Neuron (in vitro differentiated cells): ENCODE measurements around the gene GLDC.
"Not testable (repeated sequence)": the region's sequence is repeated elsewhere in the genome, so short reads cannot be mapped to it uniquely, and the experiment has no call there.

Source experiments
- H2AFZ ChIP-seq: one replicate; pipeline ENCODE4 v1.6.1; 2013; ENCODE audit warnings: low read depth, mild to moderate bottlenecking, inconsistent platforms, low read length, moderate library complexity
- H3K27me3 ChIP-seq: one replicate; pipeline ENCODE4 v1.6.1; 2013; ENCODE audit warnings: low read length; ENCODE audit not compliant: insufficient read depth
- H3K36me3 ChIP-seq: one replicate; pipeline ENCODE4 v1.6.1; 2013; ENCODE audit warnings: low read length; ENCODE audit not compliant: insufficient read depth
- H3K4me1 ChIP-seq: one replicate; pipeline ENCODE4 v1.6.1; 2013; ENCODE audit warnings: low read length; ENCODE audit not compliant: insufficient read depth
- H3K4me3 ChIP-seq: 2 replicates; pipeline ENCODE4 v1.5.1; 2013; ENCODE audit warnings: mild to moderate bottlenecking, low read length, moderate library complexity
- H3K9me3 ChIP-seq: one replicate; pipeline ENCODE4 v1.6.1; 2013; ENCODE audit warnings: low read length

Gene GLDC

DNA sequence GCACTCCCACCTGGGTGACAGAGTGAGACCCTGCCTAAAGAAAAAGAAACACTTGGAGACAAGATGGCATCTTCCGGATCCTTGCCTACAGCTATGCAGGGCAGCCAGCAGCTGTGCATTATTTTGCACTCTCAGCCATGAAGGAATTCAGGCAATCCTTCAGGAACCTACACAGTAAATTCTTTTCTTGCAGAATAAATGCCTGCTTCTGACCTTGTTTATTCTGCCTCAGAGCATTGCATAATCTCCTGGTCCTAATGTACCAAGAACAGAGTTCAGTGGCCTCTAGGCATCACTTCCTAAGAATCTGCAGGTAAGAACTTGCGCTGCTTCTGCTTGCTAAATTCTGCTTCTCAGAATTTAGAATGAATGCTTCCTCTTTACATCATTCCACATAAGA lies 16.8 kb downstream of the GLDC start:
- Histone ChIP-seq H3K36me3 (peaks cover 19% of the 10 kb centered on the region), H3K4me3 (no peak overlapping the region), H3K9me3 (peaks cover 7% of the 10 kb centered on the region), H3K4me1 (peaks cover 20% of the 10 kb centered on the region), H3K27me3 (no peaks in the 10 kb centered on the region), H2AFZ (no peak overlapping the region)

DNA sequence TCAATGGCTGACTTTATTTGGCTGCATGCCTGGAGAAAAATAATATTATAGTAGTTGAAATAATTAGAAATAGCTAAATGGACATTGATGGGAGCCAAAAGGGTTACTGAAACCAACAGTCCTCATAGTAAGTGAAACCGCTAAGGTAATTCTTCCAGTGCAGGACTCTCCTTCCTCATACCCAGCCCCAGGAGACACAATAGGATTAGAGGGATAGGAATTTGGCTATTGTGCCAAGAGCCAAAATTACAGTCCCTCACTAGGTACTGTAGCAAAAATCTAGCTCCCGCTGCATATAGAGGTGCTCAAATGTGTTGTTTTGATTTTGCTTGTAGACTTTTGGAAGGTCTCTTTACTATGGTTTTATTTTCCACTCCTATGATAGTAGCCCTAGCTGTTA lies 20.2 kb downstream of the GLDC start:
- Histone ChIP-seq H3K4me3 (no peak overlapping the region), H3K36me3 (peaks cover 21% of the 10 kb centered on the region), H3K4me1 (peaks cover 17% of the 10 kb centered on the region), H2AFZ (no peak overlapping the region), H3K27me3 (no peaks in the 10 kb centered on the region), H3K9me3 (peaks cover 9% of the 10 kb centered on the region)

DNA sequence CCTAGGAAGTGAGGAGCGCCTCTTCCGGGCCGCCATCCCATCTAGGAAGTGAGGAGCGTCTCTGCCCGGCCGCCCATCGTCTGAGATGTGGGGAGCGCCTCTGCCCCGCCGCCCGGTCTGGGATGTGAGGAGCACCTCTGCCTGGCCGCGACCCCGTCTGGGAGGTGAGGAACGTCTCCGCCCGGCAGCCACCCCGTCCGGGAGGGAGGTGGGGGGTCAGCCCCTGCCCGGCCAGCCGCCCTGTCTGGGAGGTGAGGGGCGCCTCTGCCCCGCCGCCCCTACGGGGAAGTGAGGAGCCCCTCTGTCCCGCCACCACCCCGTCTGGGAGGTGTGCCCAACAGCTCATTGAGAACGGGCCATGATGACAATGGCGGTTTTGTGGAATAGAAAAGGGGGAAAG lies 22.7 kb downstream of the GLDC start:
- not testable (repeated sequence) for H2AFZ ChIP-seq, H3K4me3 ChIP-seq, H3K27me3 ChIP-seq, H3K9me3 ChIP-seq
- Histone ChIP-seq H3K36me3 (peaks cover 38% of the 10 kb centered on the region), H3K4me1 (peaks cover 12% of the 10 kb centered on the region)

DNA sequence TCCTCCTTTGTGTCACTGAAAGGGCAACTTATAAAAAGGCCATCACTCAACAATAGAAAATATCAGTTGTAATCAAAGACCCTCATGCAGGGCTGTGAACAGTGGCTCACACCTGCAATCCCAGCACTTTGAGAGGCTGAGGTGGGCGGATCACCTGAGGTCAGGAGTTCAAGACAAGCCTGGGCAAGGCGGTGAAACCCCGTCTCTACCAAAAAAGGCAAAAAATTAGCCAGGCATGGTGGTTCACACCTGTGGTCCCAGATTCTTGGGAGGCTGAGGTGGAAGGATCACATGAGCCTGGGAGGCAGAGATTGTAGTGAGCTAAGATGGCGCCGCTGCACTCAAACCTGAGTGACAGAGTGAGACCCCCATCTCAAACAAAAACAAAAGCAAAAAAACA lies 24.7 kb downstream of the GLDC start:
- Histone ChIP-seq H3K4me3 (no peak overlapping the region), H3K4me1 (peaks cover 29% of the 10 kb centered on the region), H3K36me3 (peaks cover 34% of the 10 kb centered on the region), H2AFZ (no peak overlapping the region), H3K27me3 (no peaks in the 10 kb centered on the region), H3K9me3 (peaks cover 9% of the 10 kb centered on the region)

DNA sequence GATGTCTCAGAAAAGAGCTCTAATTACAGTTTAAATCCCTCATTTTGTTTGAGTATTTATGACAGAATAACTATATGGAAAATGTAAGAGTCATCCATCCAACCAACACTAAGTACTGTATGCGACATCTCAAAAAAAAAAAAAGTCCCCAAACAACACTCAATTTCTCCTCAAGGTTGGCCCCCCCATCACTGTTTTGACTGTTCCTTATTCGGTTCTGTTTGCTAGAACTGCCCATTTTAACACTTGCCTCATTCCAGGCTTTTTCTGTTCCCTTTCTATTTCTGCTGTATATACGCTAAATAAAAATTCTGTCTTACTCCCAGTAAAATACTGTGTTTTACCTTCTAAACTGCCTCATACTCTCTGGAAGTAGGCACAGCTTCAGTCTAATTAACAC lies 25.2 kb downstream of the GLDC start:
- H3K9me3 ChIP-seq = peaks cover 9% of the 10 kb centered on the region
- H2AFZ ChIP-seq = no peak overlapping the region
- H3K4me3 ChIP-seq = no peak overlapping the region
- peaks cover 30% of the 10 kb centered on the region for H3K4me1 ChIP-seq
- H3K36me3 ChIP-seq = peaks cover 33% of the 10 kb centered on the region
- H3K27me3 ChIP-seq = no peaks in the 10 kb centered on the region

DNA sequence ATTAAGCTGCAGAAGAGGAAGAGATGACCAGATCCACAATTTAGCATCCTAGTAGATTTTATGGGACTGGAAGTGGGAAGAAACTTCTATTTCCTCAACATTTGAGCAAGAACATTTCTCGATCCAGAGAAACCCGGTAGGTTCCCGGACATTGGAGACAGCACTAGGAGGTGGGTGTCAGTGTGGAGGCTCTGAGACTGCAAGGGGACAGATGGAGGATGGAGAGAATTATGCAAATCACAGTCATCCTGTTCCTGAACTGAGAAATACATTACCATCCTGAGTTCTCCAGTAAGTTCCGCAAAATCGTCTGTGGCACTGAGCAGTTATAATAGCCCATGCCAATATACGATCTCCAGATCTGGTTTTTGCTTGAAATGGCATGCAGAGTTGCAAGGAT lies 25.6 kb downstream of the GLDC start:
- Histone ChIP-seq H2AFZ (no peak overlapping the region), H3K4me1 (peaks cover 30% of the 10 kb centered on the region), H3K4me3 (no peak overlapping the region), H3K9me3 (peaks cover 9% of the 10 kb centered on the region), H3K36me3 (peaks cover 28% of the 10 kb centered on the region), H3K27me3 (no peaks in the 10 kb centered on the region)

DNA sequence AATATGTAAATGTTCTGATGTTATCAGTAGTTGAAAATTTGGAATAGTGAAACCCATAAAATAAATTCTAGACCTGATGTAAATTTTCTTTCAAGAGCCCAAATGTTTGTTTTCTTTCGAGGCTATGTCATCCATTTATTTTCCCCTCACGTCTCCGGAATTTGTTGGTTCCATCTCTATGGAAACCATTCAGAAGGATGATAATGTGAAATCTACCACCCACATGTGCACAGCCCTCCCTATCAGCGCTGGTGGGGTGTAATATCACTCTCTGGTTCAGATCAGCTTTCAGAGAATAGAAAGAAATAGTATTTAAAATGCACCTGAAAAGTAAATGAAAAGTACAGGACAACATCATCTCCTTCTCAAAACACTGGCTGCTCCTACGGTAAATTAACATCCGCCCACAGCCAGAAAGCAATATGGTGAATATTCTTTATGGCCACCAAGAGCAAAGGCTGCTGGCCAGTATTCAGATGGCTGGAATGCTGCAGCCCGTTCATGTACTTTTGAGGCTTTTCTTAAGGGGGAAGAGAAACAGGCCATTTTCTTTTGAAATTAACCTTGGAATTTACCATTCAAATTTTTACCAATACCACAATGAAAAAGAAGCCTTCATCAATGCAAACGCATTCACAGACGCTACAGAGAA lies 28.5 kb downstream of the GLDC start:
- no peak overlapping the region for H2AFZ ChIP-seq
- peaks cover 23% of the 10 kb centered on the region for H3K36me3 ChIP-seq
- H3K27me3 ChIP-seq = no peaks in the 10 kb centered on the region
- H3K4me1 ChIP-seq = peaks cover 34% of the 10 kb centered on the region
- H3K9me3 ChIP-seq = no peaks in the 10 kb centered on the region
- H3K4me3 ChIP-seq = peak overlapping the region; percentile 27

DNA sequence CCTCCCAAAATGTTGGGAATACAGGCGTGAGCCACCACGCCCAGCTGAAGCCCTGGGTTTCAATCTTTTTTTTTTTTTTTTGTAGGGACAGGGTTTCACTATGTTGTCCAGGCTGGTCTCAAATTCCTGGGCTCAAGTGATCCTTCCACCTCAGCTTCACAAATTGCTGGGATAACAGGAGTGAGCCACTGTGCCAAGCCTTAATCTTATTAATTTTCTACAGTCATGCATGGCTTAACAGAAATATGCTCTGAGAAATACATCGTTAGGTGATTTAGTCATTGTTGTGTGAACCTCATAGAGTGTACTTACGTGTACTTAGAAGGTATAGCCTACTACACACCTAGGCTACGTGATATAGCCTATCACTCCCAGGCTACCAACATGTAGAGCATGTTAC lies 31.0 kb downstream of the GLDC start:
- peaks cover 39% of the 10 kb centered on the region for H3K4me1 ChIP-seq
- H3K4me3 ChIP-seq = no peak overlapping the region
- peaks cover 32% of the 10 kb centered on the region for H3K36me3 ChIP-seq
- H2AFZ ChIP-seq = no peak overlapping the region
- no peaks in the 10 kb centered on the region for H3K27me3 ChIP-seq
- no peaks in the 10 kb centered on the region for H3K9me3 ChIP-seq

DNA sequence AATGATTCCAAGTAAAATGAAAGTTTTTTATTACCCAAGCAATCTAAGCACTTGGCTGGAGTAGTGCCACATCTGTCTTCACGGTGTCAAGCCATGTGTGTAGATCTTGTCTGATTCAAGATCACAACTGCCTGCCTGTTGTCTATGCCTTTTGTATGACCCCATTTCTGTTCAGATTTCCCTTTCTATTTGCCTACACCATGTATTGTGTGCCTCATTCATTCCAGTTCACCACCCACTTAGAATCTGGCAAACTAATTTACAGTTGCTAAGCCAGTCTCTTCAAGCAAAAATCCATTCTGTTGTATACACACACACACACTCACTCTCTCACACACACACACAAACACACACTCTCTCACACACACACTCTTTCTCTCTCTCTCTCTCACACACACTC lies 33.7 kb downstream of the GLDC start:
- Histone ChIP-seq H3K4me1 (peaks cover 22% of the 10 kb centered on the region), H3K27me3 (no peaks in the 10 kb centered on the region), H3K4me3 (no peak overlapping the region), H2AFZ (no peak overlapping the region), H3K9me3 (no peaks in the 10 kb centered on the region), H3K36me3 (peaks cover 35% of the 10 kb centered on the region)

DNA sequence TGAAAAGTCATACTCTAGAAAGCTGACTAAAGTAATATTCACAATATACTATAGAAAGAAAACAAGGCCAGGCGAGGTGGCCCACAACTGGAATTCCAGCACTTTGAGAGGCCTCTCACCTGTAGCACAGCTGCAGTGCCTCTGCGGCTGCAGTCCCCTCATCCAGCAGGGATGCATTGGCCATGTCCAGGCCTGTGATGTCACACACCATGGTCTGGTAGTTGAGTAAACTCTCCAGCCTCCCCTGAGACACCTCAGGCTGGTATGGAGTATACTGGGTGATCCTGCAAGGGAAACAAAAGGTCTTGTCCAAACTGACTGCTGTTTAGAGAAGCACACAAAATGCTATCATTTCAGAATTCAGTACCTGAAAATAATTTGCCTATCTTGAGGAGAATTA lies 35.5 kb downstream of the GLDC start:
- H2AFZ ChIP-seq = no peak overlapping the region
- peaks cover 52% of the 10 kb centered on the region for H3K36me3 ChIP-seq
- H3K4me3 ChIP-seq = no peak overlapping the region
- no peaks in the 10 kb centered on the region for H3K27me3 ChIP-seq
- peaks cover 11% of the 10 kb centered on the region for H3K4me1 ChIP-seq
- H3K9me3 ChIP-seq = no peaks in the 10 kb centered on the region

DNA sequence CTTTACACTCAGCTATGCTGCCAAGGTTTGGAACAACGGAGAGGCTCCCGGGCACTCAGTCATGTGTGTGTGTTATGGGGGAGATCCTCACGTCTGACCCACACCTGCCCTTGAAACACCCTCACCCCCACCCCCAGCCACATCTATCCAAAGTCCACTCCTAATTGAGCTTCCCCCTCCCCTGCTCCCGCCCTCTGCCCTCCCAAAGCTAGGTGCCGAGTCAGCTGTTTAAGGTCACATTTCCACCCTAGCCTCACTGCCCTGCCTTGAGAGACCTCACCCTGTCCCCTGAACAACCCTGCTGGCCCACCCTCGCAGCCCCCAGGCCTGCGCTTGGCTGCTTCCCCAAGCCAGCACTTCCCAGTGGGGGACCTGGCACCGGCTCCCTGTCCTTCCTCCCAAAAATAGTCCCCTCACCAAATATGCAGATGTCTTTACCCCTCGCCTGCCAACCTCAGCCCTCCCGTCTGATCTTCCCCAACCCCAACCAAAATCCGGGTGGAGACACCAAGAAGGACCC lies 36.0 kb downstream of the GLDC start:
- Histone ChIP-seq H3K9me3 (no peaks in the 10 kb centered on the region), H3K36me3 (peaks cover 55% of the 10 kb centered on the region), H2AFZ (no peak overlapping the region), H3K4me1 (peaks cover 11% of the 10 kb centered on the region), H3K4me3 (no peak overlapping the region), H3K27me3 (no peaks in the 10 kb centered on the region)

DNA sequence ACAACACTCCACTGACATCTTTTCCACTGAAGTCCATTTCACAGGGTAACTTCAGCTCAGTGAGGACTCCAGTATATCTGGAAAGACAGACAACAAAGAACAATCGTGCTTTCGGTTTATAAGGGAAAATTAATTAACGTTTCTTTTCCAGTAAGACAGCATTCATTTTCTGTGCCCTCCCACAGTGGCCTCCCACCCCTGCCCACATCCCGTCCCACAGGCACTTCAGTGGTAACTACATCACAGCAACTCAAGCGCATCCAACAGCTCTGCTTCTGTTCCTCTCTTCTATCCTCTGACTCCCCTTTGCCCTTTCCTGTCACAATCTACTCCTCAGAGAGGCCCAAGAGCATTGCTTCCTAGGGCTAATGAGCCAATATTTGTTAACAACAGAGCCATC lies 40.3 kb downstream of the GLDC start:
- Histone ChIP-seq H3K4me1 (no peaks in the 10 kb centered on the region), H3K27me3 (no peaks in the 10 kb centered on the region), H2AFZ (no peak overlapping the region), H3K36me3 (peaks cover 70% of the 10 kb centered on the region), H3K4me3 (no peak overlapping the region), H3K9me3 (no peaks in the 10 kb centered on the region)

DNA sequence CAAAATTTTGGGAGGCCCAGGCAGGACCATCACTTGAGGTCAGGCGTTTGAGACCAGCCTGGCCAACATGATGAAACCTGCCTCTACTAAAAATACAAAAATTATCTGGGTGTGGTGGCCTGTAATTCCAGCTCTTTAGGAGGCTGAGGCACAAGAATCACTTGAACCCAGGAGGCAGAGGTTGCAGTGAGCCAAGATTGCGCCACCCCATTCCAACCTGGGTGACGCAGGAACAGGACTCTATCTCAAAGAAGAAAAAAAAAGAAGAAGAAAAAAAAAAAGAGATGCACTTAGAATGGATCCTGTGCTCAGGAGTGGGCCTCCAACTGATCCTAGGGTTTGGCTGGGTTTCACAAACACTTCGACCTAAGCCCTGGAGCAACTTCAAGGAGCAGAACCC lies 45.1 kb downstream of the GLDC start:
- Histone ChIP-seq H3K4me3 (no peak overlapping the region), H3K4me1 (peaks cover 9% of the 10 kb centered on the region), H3K9me3 (no peaks in the 10 kb centered on the region), H2AFZ (no peak overlapping the region), H3K36me3 (peaks cover 75% of the 10 kb centered on the region), H3K27me3 (no peaks in the 10 kb centered on the region)

DNA sequence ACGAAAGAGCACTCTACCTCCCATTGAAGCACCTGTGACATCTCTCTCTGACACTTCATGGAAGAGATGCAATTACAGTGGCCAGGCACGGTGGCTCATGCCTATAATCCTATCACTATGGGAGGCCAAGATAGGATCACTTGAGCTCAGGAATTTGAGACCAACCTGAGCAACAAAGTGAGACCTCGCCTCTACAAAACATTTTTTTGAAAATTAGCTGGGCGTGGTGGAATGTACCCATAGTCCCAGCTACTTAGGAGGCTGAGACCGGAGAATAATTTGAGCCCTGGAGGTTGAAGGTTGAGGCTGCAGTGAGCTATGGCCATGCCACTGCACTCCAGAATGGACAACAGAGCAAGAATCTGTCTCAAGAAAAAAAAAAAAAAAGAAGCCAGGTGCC lies 45.5 kb downstream of the GLDC start:
- no peak overlapping the region for H2AFZ ChIP-seq
- no peaks in the 10 kb centered on the region for H3K27me3 ChIP-seq
- peaks cover 75% of the 10 kb centered on the region for H3K36me3 ChIP-seq
- H3K4me1 ChIP-seq = peaks cover 9% of the 10 kb centered on the region
- no peaks in the 10 kb centered on the region for H3K9me3 ChIP-seq
- H3K4me3 ChIP-seq = no peak overlapping the region
